Nucleus accumbens (tissue), 56 donors: ENCODE measurements around the gene MTCL1.

ENCODE experiments used
- DNase-seq, 56 donors: peaks; one replicate each; lab custom pipeline; 2025; lab: John Stamatoyannopoulos, UW

Gene MTCL1

GRCh38 chr18:8786483-8787370 is 81.4 kb downstream of the MTCL1 start:
- DNase-seq, result no peak

GRCh38 chr18:8787371-8787670 is 82.0 kb downstream of the MTCL1 start:
- DNase-seq, result peak in 1 of 56 donors; percentile 12

GRCh38 chr18:8787794-8788193 is 82.4 kb downstream of the MTCL1 start:
- peak in 4 of 56 donors; percentile 18 to 35 (median 28) for DNase-seq

DNA sequence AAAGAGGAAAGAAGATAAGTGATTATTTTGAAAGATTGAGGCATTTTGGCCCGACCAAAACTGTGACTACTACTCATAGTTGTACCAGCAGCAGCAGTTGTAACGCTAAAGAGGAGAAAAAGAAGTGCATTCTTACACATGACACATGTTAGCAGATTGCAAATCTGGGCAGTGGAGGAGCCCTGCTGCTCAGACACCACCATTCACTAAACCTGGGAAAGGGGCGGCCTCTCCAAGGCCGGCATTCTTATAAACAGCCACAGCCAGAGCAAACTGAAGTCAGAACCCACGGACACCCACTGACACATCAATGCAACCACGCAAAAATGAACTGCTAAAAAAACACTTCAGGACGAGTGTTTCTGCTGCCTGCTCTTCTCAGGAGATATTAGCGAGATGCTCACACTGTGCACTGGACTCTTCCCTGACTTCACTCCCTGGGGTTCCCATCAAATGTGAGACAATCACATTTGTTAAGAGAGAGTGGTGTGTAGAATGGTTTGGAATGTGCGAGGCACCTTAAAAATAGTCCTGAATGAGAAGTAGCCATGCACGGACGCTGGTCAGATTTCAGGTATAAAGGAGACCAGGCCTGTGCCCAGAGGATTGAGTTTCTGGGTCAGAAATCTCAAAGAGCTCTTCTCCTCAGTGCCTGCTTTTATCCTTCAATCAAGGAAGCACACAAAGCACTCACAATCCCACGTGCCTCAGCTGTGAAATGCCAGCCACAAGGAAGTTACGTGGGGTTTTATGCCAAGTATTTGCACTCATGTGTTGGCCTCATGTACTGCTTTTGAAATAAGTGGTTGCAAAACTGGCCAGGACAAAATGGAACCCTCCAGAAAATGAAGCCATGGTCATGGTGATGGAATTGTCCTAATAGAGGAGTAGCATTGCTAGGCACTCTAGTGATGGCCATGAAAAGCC is 83.4 kb downstream of the MTCL1 start:
- DNase-seq, result no peak

DNA sequence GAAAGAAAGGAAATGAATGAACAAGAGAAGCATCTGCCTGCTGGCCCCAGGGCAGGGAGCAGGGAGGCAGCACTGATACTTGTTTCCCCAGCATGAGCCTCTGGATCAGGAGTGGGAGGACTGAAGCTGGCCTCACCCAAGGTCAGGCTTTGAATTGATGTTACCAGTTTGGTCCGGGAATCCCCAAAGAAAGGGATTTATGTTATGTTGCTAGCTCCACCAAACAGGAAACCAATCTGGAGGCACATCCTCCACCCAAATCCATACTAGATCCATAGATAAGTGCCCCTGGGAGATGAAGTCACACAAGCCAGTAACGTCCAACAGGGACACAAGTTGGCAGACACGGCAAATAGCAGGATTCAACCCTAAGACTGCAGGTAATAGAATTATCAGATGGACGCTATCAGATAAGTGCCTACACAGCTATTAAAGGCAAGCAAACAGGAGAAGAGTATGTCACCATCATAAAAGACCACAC is 85.9 kb downstream of the MTCL1 start:
- DNase-seq, result no peak

GRCh38 chr18:8792688-8793316 is 87.4 kb downstream of the MTCL1 start:
- no peak for DNase-seq

- no peak for DNase-seq
Observed at GRCh38 chr18:8793445-8794155, 88.2 kb downstream of the MTCL1 start.

- DNase-seq, result no peak
Observed at GRCh38 chr18:8794156-8794933, 89.0 kb downstream of the MTCL1 start.

DNA sequence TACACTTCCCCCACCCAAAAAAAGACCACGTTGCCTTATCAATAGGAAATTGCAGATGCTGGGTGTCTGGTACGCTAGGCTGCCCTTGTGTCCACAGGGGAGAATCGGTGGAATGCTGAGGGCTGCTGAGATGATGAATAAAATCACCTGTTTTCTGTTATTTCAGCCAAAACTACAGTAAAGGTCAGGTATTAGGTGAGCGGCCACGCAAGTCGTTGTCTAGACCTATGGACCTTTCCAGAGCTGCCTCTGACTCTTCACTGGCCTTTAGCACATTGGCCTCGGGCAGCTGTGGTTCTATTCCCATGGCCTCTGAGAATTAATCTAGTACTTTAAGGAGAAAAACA is 89.6 kb downstream of the MTCL1 start:
- no peak for DNase-seq

GRCh38 chr18:8795586-8796325 is 90.4 kb downstream of the MTCL1 start:
- no peak for DNase-seq

DNA sequence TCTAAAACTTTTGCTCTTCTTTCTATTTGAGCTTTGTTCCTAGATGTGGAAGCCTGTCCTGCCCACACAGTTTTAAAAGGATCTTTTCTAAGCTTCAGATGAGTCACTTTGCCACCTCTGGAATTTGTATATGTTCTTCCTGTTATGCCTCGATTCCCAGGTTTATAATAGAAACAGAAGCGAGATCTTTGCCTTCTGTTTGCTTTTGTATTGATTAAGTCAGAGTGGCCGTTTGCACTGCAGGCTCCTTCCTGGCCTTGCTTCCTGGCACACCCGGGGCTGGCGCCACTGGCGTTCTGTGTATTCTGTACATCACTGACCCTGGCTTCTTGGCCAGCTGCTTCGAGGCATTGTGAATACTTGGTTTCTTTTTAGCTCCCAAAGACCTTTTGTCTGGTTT is 91.8 kb downstream of the MTCL1 start:
- DNase-seq, result peak in 3 of 56 donors; percentile 11 to 18 (median 18)

GRCh38 chr18:8799001-8799400 is 93.6 kb downstream of the MTCL1 start:
- no peak for DNase-seq

GRCh38 chr18:8799596-8800441 is 94.5 kb downstream of the MTCL1 start:
- peak in 1 of 56 donors; percentile 9 for DNase-seq

GRCh38 chr18:8800445-8800844 is 95.1 kb downstream of the MTCL1 start:
- DNase-seq, result no peak

GRCh38 chr18:8800876-8801262 is 95.5 kb downstream of the MTCL1 start:
- no peak for DNase-seq

- DNase-seq, result no peak
Observed at GRCh38 chr18:8801263-8801901, 96.0 kb downstream of the MTCL1 start.

DNA sequence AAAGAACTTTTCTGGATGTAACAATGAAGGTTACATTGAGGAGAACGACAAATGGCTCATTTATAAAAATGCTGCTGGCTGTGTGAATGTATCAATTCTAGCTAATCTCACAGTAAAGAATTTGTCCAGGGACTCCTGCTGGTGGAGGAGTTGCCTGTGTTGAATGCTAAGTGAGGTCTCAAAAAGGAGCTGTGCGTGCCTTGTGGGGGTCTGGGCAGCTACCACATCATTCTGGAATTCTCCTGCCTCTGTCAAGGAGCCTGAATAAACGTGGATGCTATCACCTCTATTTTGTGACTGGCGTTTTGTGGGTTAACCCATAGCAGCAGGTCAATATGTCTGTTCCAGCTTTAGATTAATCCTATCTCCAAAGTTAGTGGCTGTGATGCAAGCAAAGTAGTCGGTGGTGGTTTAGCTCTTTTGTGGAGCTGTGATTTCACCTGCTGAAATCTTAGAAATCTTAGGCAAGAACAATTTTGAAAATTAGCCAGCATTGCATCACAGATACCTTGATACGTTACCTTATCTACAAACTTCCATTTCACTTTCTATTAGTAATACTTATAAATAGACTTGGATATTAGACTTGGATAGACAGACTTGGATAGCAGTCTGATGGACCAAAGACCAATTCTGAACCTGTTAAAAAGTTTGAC is 96.8 kb downstream of the MTCL1 start:
- no peak for DNase-seq
